ENCODE measurements around the gene TNFRSF9.

TNFRSF9 gene

DNA sequence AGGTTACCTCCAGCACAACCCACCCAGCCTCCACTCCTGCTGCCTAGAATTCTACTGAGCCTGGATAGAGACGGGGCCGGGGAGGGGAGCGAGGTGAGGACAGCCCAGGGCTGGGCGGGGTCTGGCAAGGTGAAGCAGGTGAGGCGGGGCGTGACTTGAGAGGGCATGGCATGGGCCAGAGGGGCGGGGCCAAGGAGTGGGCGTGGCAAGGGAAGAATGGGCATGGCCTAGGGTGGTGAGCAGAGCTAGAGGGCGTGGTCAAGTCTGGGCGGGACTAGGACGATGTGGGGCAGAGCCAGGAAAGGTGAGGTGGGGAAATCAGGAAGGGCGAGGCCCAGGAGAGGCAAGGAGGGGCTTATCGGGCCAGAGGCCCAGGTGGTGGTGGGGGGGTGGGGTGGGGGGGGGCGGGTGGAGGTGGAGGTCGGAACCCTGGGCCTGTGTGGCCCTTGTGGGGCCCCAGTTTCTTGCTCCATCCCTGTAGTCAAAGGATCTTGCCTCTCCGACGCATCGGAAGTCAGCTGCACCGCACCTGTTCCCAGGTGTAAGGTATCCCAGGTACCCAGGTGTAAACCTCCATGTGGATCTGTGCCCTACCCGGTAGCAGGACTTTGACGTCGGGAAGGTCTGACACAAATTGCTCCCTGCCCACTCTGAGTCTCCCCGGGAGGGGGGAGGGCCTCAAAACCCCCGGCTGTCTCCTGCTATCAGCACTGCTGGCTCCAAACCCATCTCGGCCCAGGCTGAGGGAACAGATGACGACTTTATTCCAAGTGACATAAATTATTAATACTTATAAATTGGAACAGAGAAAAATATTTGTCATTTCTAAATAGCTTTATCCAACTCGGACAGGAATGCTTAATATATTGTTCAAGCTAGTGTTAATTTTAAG is 54.9 kb downstream of the TNFRSF9 start:
- Histone ChIP-seq H3K9ac (ENCODE audit: low read depth in 1 of 2, low read length in 2 of 2) (peak overlapping the region in 1 of 2 donors; percentile 20), H3K4me3 (ENCODE audit: low read length in 2 of 2) (peak overlapping the region; percentile 41 to 45), H3K27ac (ENCODE audit: low read depth in 2 of 2, low read length in 2 of 2) (no peak overlapping the region), H3K4me1 (ENCODE audit: control insufficient read depth in 2 of 2, insufficient read depth in 2 of 2, low read length in 2 of 2) (peaks cover 0 to 2% of the 10 kb centered on the region in 2 donors), H3K9me3 (ENCODE audit: control insufficient read depth in 2 of 2, low read length in 2 of 2) (no peaks in the 10 kb centered on the region), H3K36me3 (ENCODE audit: control insufficient read depth in 2 of 2, insufficient read depth in 2 of 2, low read length in 2 of 2) (no peaks in the 10 kb centered on the region), H3K27me3 (ENCODE audit: control insufficient read depth in 2 of 2, insufficient read depth in 2 of 2, low read length in 2 of 2) (peaks cover 3 to 4% of the 10 kb centered on the region in 2 donors)

DNA sequence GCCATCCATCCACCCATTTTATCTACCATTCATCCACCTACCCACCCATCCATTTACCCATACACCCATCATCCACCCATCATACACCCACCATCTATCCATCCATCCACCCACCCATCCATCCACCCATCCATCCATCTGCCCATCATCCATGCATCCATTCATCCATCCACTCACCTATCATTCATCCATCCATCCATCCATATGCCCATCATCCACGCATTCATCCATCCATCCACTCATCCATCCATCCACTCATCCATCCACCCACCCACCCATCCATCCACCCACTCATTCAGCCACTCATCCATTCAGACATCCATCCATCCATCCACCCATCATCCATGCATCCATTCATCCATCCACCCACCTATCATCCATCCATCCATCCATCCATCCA is 55.9 kb downstream of the TNFRSF9 start:
- peaks cover 0 to 2% of the 10 kb centered on the region in 2 donors for H3K4me1 ChIP-seq (ENCODE audit: control insufficient read depth in 2 of 2, insufficient read depth in 2 of 2, low read length in 2 of 2)
- H3K9ac ChIP-seq (ENCODE audit: low read depth in 1 of 2, low read length in 2 of 2): no peak overlapping the region

DNA sequence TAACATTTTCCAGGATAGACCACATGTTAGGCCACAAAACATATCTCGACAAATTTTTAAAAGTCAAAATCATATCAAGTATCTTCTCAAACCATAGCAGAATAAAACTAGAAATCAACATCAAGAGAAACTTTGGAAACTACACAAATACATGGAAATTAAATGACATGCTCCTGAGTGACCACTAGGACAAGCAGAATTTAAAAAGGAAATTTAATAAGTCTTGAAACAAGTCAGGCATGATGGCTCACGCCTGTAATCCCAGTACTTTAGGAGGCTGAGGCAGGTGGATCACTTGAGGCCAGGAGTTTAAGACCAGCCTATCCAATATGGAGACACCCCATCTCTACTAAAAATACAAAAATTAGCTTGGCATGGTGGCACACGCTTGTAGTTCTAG is 61.4 kb downstream of the TNFRSF9 start:
- no peak overlapping the region for H3K9ac ChIP-seq (ENCODE audit: low read depth in 1 of 2, low read length in 2 of 2)
- no peak overlapping the region for H3K4me3 ChIP-seq (ENCODE audit: low read length in 2 of 2)
- H3K4me1 ChIP-seq (ENCODE audit: control insufficient read depth in 2 of 2, insufficient read depth in 2 of 2, low read length in 2 of 2): no peaks in the 10 kb centered on the region
- H3K36me3 ChIP-seq (ENCODE audit: control insufficient read depth in 2 of 2, insufficient read depth in 2 of 2, low read length in 2 of 2): no peaks in the 10 kb centered on the region
- no peaks in the 10 kb centered on the region for H3K27me3 ChIP-seq (ENCODE audit: control insufficient read depth in 2 of 2, insufficient read depth in 2 of 2, low read length in 2 of 2)
- H3K27ac ChIP-seq (ENCODE audit: low read depth in 2 of 2, low read length in 2 of 2): no peak overlapping the region
- H3K9me3 ChIP-seq (ENCODE audit: control insufficient read depth in 2 of 2, low read length in 2 of 2): no peaks in the 10 kb centered on the region

More for the DNA sequence above, 55.9 kb downstream of the TNFRSF9 start:
- Histone ChIP-seq H3K27me3 (ENCODE audit: control insufficient read depth in 2 of 2, insufficient read depth in 2 of 2, low read length in 2 of 2) (peaks cover 3 to 4% of the 10 kb centered on the region in 2 donors), H3K27ac (ENCODE audit: low read depth in 2 of 2, low read length in 2 of 2) (no peak overlapping the region), H3K9me3 (ENCODE audit: control insufficient read depth in 2 of 2, low read length in 2 of 2) (no peaks in the 10 kb centered on the region), H3K4me3 (ENCODE audit: low read length in 2 of 2) (no peak overlapping the region), H3K36me3 (ENCODE audit: control insufficient read depth in 2 of 2, insufficient read depth in 2 of 2, low read length in 2 of 2) (no peaks in the 10 kb centered on the region)

DNA sequence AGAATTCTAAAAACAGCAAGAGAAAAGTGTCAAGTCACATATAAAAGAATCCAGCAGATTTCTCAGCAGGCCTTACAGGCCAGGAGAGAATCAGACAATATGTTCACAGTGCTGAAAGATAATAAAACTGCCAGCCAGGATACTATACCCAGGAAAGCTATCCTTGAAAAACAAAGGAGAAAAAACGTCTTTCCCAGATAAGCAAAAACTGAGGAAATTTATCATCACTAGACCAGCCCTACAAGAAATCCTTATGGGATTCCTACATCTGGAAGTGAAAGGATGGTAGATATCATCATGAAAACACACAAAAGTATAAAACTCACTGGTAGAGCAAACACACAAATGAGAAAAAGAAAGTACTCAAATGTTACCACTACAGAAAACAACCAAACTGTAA is 62.6 kb downstream of the TNFRSF9 start:
- Histone ChIP-seq H3K4me1 (ENCODE audit: control insufficient read depth in 2 of 2, insufficient read depth in 2 of 2, low read length in 2 of 2) (no peaks in the 10 kb centered on the region), H3K9me3 (ENCODE audit: control insufficient read depth in 2 of 2, low read length in 2 of 2) (no peaks in the 10 kb centered on the region), H3K27ac (ENCODE audit: low read depth in 2 of 2, low read length in 2 of 2) (no peak overlapping the region)

DNA sequence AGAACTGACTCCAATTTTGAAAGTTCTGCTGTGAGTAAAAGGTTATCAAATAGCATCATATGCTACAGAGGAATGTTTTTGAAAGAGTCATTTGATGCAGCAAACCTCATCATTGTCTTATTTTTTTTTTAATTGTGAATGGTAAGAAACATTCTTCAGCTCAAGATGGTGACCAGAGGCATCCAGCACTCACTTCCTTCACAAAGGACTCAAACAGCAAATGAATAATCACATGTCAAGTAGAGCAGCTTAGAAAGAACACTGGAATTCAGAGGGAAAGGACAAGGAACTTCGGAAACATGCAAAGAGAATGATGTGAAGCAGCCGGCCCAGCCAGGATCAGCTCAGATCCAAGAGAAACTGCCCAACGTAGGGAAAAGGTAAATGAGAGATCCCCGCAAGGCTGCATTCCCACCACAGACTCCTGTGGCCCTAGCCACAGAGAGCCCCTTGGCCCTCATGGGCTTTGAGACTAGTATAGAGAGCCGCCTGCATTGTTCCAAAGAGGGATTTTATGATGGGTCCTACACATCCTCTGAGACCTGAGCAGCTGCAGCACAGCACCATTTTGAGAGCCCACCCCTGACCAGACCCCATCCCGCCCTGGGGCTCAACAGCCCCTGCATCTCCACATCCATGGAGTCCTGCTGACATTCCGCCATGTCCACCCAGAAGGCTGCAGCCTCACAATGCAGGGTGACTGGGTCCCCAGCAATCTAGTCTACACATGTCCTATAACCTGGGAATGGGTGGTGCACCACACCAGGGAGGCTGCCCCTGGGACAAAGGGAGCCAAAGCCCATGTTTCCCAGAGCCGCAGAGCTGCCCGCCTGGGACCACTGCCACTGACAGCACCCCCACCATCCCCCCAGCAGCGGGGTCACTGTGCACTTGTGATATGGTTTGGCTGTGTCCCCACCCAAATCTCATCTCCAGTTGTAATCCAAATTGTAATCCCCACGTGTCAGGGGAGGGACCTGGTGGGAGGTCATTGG is 66.5 kb downstream of the TNFRSF9 start:
- no peak overlapping the region for H3K27ac ChIP-seq (ENCODE audit: low read depth in 2 of 2, low read length in 2 of 2)
- no peaks in the 10 kb centered on the region for H3K4me1 ChIP-seq (ENCODE audit: control insufficient read depth in 2 of 2, insufficient read depth in 2 of 2, low read length in 2 of 2)
- no peaks in the 10 kb centered on the region for H3K36me3 ChIP-seq (ENCODE audit: control insufficient read depth in 2 of 2, insufficient read depth in 2 of 2, low read length in 2 of 2)
- H3K4me3 ChIP-seq (ENCODE audit: low read length in 2 of 2): no peak overlapping the region
- H3K9ac ChIP-seq (ENCODE audit: low read depth in 1 of 2, low read length in 2 of 2): no peak overlapping the region
- H3K9me3 ChIP-seq (ENCODE audit: control insufficient read depth in 2 of 2, low read length in 2 of 2): no peaks in the 10 kb centered on the region
- no peaks in the 10 kb centered on the region for H3K27me3 ChIP-seq (ENCODE audit: control insufficient read depth in 2 of 2, insufficient read depth in 2 of 2, low read length in 2 of 2)

More for the DNA sequence above, 62.6 kb downstream of the TNFRSF9 start:
- no peak overlapping the region for H3K9ac ChIP-seq (ENCODE audit: low read depth in 1 of 2, low read length in 2 of 2)
- H3K36me3 ChIP-seq (ENCODE audit: control insufficient read depth in 2 of 2, insufficient read depth in 2 of 2, low read length in 2 of 2): no peaks in the 10 kb centered on the region
- no peaks in the 10 kb centered on the region for H3K27me3 ChIP-seq (ENCODE audit: control insufficient read depth in 2 of 2, insufficient read depth in 2 of 2, low read length in 2 of 2)
- H3K4me3 ChIP-seq (ENCODE audit: low read length in 2 of 2): no peak overlapping the region

DNA sequence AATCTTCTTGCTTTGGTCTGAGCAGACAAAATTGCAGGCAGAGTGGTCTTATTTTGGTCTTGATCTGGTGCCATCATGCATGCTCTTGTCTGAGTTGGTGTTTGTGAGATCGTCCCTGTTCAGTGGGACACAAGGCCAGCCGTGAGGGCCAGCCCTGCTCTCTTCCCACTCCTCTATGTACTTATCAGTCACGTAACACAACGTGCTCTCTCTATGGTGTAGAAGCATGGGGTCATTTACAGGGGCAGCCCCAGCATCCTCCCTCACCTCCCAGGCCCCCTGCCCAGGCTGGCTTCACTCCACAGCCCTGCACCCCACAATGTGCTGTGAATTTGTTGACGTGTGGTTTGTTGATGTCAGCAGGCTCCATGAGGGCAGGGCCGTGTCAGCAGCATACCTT is 69.5 kb downstream of the TNFRSF9 start:
- Histone ChIP-seq H3K27ac (ENCODE audit: low read depth in 2 of 2, low read length in 2 of 2) (no peak overlapping the region), H3K27me3 (ENCODE audit: control insufficient read depth in 2 of 2, insufficient read depth in 2 of 2, low read length in 2 of 2) (no peaks in the 10 kb centered on the region), H3K4me1 (ENCODE audit: control insufficient read depth in 2 of 2, insufficient read depth in 2 of 2, low read length in 2 of 2) (no peaks in the 10 kb centered on the region), H3K9ac (ENCODE audit: low read depth in 1 of 2, low read length in 2 of 2) (no peak overlapping the region), H3K4me3 (ENCODE audit: low read length in 2 of 2) (no peak overlapping the region), H3K36me3 (ENCODE audit: control insufficient read depth in 2 of 2, insufficient read depth in 2 of 2, low read length in 2 of 2) (no peaks in the 10 kb centered on the region), H3K9me3 (ENCODE audit: control insufficient read depth in 2 of 2, low read length in 2 of 2) (no peaks in the 10 kb centered on the region)

DNA sequence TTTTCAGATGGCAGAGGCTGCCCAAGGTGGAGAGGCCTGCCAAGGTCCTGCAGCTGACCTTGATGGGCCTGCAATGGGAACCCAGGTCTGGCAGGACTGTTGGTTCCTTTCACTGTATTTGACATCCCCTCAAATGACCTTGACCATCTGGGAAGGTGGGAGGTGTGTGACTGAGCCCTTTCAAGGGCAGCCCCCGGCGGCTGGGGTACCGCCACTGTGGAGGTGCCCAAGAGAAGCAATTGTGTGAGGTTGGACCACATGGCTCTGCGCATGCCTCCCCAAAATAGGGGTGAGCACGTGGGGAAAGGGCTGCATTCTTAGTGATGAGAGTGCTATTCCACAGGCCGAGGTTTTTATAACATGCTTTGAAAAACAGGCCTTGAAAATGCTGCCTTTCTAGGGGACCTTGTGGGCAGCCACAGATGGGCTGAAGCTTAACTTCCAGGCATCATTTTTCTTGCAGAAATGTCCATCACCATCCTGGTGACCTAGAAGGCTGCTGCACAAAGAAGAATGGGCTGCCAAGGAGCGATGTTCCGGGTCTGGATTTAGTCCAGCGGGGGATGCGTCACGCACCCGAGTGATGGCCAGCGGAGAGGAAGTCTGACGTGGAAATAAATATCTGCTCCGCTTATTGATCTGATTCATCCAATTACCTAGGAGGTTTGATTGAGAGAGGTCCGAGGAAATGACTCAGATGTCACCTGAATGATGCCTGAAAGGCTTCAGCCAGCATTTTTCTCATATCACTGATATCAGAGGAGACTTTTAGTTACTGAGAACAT is 71.3 kb downstream of the TNFRSF9 start:
- H3K9me3 ChIP-seq (ENCODE audit: control insufficient read depth in 2 of 2, low read length in 2 of 2): no peaks in the 10 kb centered on the region
- no peaks in the 10 kb centered on the region for H3K27me3 ChIP-seq (ENCODE audit: control insufficient read depth in 2 of 2, insufficient read depth in 2 of 2, low read length in 2 of 2)
- H3K36me3 ChIP-seq (ENCODE audit: control insufficient read depth in 2 of 2, insufficient read depth in 2 of 2, low read length in 2 of 2): no peaks in the 10 kb centered on the region
- no peaks in the 10 kb centered on the region for H3K4me1 ChIP-seq (ENCODE audit: control insufficient read depth in 2 of 2, insufficient read depth in 2 of 2, low read length in 2 of 2)
- no peak overlapping the region for H3K4me3 ChIP-seq (ENCODE audit: low read length in 2 of 2)
- no peak overlapping the region for H3K9ac ChIP-seq (ENCODE audit: low read depth in 1 of 2, low read length in 2 of 2)
- no peak overlapping the region for H3K27ac ChIP-seq (ENCODE audit: low read depth in 2 of 2, low read length in 2 of 2)

DNA sequence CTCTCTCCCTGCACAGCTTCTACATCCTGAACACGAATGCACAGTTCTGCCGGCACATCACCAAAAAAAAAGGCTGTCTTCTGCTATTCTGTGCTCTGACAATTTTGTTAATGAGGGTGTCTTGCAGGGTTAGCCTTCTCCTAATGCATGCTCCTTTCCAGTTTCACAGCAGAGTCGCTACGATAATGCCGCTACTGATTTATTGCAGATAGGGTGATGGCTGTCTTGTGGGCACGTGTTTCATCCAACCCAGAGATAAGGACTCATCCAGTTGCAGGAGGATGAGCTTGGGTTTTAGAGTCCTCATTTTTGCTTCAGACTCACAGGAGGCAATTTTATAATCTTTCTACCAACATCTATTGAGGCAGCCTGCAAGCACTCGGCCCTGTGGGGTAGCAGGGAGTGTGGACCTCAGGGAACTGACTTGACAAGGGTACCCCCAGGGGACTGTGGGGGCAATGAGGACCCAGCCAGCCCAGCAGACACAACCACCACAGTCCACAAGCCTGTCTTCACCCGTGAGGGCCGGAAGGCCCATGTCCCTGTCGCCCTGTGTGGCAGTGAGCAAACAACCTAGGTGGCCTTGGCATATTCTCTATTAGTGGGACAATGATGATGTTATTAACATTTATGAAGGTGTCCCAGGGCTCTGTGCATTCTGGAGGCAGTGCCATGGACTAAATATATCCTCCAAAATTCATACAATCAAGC is 72.4 kb downstream of the TNFRSF9 start:
- H3K27me3 ChIP-seq (ENCODE audit: control insufficient read depth in 2 of 2, insufficient read depth in 2 of 2, low read length in 2 of 2): no peaks in the 10 kb centered on the region
- no peaks in the 10 kb centered on the region for H3K9me3 ChIP-seq (ENCODE audit: control insufficient read depth in 2 of 2, low read length in 2 of 2)
- H3K4me3 ChIP-seq (ENCODE audit: low read length in 2 of 2): no peak overlapping the region
- H3K27ac ChIP-seq (ENCODE audit: low read depth in 2 of 2, low read length in 2 of 2): no peak overlapping the region
- no peaks in the 10 kb centered on the region for H3K36me3 ChIP-seq (ENCODE audit: control insufficient read depth in 2 of 2, insufficient read depth in 2 of 2, low read length in 2 of 2)
- no peak overlapping the region for H3K9ac ChIP-seq (ENCODE audit: low read depth in 1 of 2, low read length in 2 of 2)
- no peaks in the 10 kb centered on the region for H3K4me1 ChIP-seq (ENCODE audit: control insufficient read depth in 2 of 2, insufficient read depth in 2 of 2, low read length in 2 of 2)

DNA sequence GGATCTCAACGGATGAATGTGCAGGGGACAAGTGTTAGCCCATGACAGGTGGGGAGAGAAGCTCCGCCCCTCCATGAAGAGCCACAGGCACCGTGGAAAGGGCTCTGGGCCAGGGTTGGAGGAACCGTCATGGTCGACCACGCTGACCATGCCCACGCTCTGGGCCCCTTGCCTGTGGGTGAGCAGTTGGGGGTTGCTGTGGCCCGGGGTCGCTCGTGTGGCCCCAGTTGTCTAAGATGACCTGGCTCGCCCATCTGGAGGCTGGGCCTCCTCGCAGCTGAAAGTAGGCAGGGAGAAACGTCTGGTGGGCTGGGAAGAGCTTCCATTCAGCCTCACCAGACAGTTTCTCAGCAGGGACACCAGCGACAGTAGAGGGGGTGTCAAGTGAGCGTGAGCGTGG is 74.7 kb downstream of the TNFRSF9 start:
- H3K4me3 ChIP-seq (ENCODE audit: low read length in 2 of 2): no peak overlapping the region
- no peaks in the 10 kb centered on the region for H3K36me3 ChIP-seq (ENCODE audit: control insufficient read depth in 2 of 2, insufficient read depth in 2 of 2, low read length in 2 of 2)
- no peaks in the 10 kb centered on the region for H3K27me3 ChIP-seq (ENCODE audit: control insufficient read depth in 2 of 2, insufficient read depth in 2 of 2, low read length in 2 of 2)
- no peaks in the 10 kb centered on the region for H3K9me3 ChIP-seq (ENCODE audit: control insufficient read depth in 2 of 2, low read length in 2 of 2)
- no peak overlapping the region for H3K27ac ChIP-seq (ENCODE audit: low read depth in 2 of 2, low read length in 2 of 2)
- no peaks in the 10 kb centered on the region for H3K4me1 ChIP-seq (ENCODE audit: control insufficient read depth in 2 of 2, insufficient read depth in 2 of 2, low read length in 2 of 2)
- H3K9ac ChIP-seq (ENCODE audit: low read depth in 1 of 2, low read length in 2 of 2): no peak overlapping the region

Data from mucosa of rectum (tissue), 2 donors.